SH-SY5Y (cell line): ENCODE results near the gene CXCR6.

Source experiments
- GATA2 ChIP-seq: IDR thresholded peaks from 2 replicates; pipeline ENCODE4 v1.6.1; 2011; ENCODE audit warnings: mild to moderate bottlenecking, low read depth, low read length
- GATA3 ChIP-seq: IDR thresholded peaks from 2 replicates; pipeline ENCODE4 v1.6.1; 2011; ENCODE audit warnings: low read depth, mild to moderate bottlenecking, low read length, moderate library complexity

GRCh38 chr3:45964139-45964538 is 20.9 kb downstream of the CXCR6 start:
- TF ChIP-seq GATA2 (no peak), GATA3 (no peak)
